MM.1S (cell line): ENCODE results near the gene NUMB.

Experiments
- CTCF ChIP-seq: fragments of 300-600 bp; sonication (generic); IDR thresholded peaks from 2 replicates; pipeline ENCODE4 v1.5.1; 2016; ENCODE audit warnings: antibody characterized with exemption, low read length, mixed read lengths
- EZH2 ChIP-seq: fragments of 300-600 bp; sonication (generic); optimal IDR thresholded peaks from 2 replicates; pipeline ENCODE3; 2017; ENCODE audit warnings: low read depth, mild to moderate bottlenecking, antibody characterized with exemption, low read length, mixed read lengths
- EZH2phosphoT487 ChIP-seq: fragments of 300-600 bp; sonication (generic); IDR thresholded peaks from 2 replicates; pipeline ENCODE4 v1.6.1; 2018; ENCODE audit warnings: antibody characterized with exemption, low read length

GRCh38 chr14:73376585-73376984, 81.8 kb downstream of the NUMB start:
- TF ChIP-seq CTCF (no peak), EZH2 (no peak), EZH2phosphoT487 (no peak)
